Fibroblast of the aortic adventitia (primary cell): ENCODE measurements around the gene RANBP10. TPM values are rescaled to one million over a fixed set of nuclear protein-coding genes. Genes with fewer than 3 reads are reported as not detected.

Experiments
- DNase-seq: peaks from one replicate; pipeline ENCODE4 v3.0.0-alpha.2; 2010; ENCODE audit warnings: low read depth
- H3K4me3 ChIP-seq: 2 replicates; pipeline ENCODE4 v1.5.1; 2011; ENCODE audit warnings: low read depth, mild to moderate bottlenecking, control low read depth, low read length, moderate library complexity
- CTCF ChIP-seq: IDR thresholded peaks from 2 replicates; pipeline ENCODE4 v1.5.1; 2011; ENCODE audit warnings: mild to moderate bottlenecking, low read length, control low read depth, inconsistent platforms; ENCODE audit not compliant: insufficient read depth
- total RNA-seq: library from RNA; depleted of rRNA; stranded (reverse); fragments of >200 nt; gene quantifications from 2 replicates; pipeline ENCODE4 v1.2.3, GENCODE V29; 2012; ENCODE audit warnings: low replicate concordance

The RANBP10 gene
- total RNA-seq, 1 donor, result 6.4 TPM

GRCh38 chr16:67780847-67781564 is 25.4 kb downstream of the RANBP10 start:
- no peak overlapping the region for H3K4me3 ChIP-seq
- no peak for DNase-seq
- TF ChIP-seq CTCF, result no peak

DNA sequence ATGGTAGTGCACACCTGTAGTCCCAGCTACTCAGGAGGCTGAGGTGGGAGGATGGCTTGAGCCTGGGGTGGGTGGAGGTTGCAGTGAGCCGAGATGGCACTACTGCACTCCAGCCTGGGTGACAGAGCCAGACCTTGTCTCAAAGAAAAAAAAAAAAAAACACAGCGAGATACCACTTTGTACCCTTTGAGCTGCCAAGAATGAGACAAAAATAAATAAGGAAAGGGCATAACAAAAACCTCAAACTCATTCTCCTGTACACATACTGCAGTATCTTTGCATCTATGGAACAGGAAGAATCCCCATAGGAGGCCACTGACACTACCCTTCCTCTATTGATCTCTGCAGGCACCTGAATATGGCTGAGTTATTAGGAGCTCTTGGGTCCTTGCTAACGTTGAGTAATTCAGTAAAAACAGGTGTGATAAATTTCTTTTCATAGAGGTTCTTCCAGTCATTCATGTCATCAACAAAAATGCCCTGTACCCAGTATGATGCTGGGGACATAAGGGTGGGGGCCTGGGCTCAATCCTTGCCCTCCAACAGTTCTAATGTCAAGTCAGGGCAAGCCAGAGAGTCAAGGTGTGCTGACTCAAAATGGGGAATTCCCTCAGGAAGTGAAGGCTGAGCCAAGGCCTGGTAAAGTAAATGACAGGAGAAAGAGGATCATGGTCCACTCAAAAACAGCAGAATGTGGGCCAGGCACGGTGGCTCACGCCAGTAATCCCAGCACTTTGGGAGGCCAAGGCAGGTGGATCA is 26.9 kb downstream of the RANBP10 start:
- TF ChIP-seq CTCF, result no peak
- DNase-seq, result no peak
- no peak overlapping the region for H3K4me3 ChIP-seq

DNA sequence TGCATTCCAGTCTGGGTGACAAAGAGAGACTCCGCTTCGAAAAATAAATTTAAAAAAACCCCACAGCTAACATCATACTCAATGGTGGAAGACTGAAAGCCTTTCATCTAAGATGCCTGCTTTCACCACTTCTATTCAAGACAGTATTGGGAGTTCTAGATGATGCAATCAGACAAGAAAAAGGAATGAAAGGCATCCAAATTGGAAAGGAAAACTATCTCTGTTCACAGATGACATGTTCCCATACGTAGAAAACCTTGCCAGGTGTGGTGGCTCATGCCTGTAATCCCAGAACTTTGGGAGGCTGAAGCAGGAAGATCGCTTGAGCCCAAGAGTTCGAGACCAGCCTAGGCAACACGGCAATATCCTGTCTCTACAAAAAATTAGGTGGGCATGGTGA is 31.1 kb downstream of the RANBP10 start:
- no peak overlapping the region for H3K4me3 ChIP-seq
- TF ChIP-seq CTCF, result no peak
- peak; percentile 21 for DNase-seq

DNA sequence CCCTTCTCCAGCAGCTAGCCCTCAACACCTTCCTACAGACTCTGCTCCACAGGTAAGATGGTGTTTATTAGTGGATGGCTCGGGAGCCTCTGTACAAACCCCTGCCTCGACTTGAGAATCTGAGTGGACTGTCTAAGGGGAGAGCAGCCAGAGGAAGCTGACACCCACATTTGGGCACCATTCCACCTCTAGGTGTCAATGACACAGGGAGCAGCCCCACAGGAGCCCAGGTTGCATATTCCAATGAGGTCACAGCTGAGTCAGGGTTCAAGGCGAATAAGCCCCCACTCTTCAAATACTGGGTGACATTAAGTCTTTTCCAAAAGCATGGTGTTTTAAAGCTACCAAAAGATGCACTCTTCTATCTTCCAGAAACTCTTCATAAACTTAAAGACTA is 31.9 kb downstream of the RANBP10 start:
- no peak for TF ChIP-seq CTCF
- no peak overlapping the region for H3K4me3 ChIP-seq
- DNase-seq, result no peak

DNA sequence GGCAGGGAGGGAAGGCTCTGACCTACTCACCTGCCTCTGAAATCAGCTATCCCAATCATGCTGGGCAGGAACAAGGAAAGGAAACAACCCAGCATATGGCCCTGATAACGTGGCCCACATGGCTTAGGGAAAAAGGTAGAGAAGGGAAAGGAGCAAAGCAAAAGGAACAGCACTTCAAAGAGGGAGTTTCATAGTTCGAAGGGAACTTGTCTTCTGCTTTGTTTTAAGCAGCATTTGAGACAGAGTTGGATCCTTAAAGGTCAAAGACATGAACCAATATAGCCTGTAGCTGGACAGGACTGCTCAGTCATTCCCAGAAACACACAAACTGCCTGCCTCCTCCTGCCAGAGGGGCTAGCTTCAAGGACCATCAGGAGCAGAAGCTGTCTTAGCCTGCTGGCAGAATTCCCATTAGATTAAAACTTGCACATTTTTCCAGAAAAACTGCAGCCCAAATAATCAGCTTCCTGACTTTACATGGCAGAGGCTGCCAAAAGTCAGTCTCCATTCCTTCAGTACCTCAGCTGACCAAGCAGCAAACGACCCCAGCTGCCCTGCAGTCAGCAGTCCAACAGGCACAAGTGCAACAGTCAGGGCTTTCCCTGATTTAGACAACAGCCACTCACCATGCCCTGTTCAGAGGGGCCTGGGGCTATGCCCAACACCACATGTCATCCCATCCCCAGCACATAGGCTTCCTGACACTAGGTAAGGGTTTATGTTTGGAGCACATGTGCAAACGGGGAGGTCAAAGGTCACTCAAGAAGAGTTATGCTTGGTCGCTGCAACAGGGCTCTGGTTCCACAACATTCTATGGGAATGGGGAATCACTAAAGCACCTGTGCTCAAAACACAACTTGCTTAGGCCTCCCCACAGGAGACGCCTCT is 32.5 kb downstream of the RANBP10 start:
- DNase-seq, result peak; percentile 58
- no peak overlapping the region for H3K4me3 ChIP-seq
- no peak for TF ChIP-seq CTCF

GRCh38 chr16:67773099-67773498 is 33.3 kb downstream of the RANBP10 start:
- DNase-seq, result no peak
- no peak for TF ChIP-seq CTCF

More at GRCh38 chr16:67773099-67773498, 33.3 kb downstream of the RANBP10 start:
- H3K4me3 ChIP-seq, result no peak overlapping the region
